Measurements from ENCODE around the gene CDH13. TPM values are rescaled to one million over a fixed set of nuclear protein-coding genes. Genes with fewer than 3 reads are reported as not detected.

The CDH13 gene
- total RNA-seq, 1 donor from 2014 or later, result 81.1 TPM

DNA sequence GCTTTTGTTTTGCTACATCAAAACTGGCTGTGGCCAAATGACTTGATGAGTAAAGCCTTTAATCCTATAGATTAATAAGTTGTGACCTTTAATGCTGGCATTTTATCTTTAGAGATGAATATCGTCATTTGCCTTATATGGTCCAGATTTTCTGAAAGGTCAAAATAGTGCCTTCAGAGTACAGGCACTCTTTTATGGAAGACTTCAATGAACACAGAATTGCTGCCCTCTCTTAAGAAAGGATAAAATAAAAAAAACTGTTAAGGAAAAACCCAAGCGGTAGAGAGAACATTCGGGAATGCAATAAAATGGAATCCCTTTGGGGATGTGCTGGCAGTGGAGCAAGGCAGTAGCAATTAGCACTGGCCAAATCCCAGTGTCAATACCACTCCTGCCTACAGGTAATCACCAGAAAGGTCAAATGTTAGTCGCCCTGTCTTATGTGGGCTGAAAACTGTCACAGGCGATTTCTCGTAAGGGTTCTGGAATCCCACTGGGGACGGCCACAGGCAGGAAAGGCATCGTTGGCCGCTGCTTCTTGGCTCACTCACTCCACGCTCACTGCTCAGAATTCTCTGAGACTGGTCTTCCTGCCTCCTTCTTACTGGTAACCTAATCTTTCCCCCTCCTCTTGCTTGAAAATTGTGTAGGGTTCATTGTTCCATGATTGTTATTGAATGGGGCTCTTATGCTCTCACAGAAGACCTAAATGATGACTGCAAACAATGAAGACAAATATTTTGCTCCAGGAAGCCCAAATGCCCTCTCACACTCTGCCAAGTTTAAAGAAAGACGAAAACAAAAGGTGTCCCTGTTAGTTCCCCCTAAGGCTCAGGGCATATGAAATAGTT lies 1135.6 kb downstream of the CDH13 start:
- H3K9me3 Mint-ChIP-seq (ENCODE audit: unreplicated experiment), result peaks cover 3% of the 10 kb centered on the region
- TF ChIP-seq, protein P1, sequence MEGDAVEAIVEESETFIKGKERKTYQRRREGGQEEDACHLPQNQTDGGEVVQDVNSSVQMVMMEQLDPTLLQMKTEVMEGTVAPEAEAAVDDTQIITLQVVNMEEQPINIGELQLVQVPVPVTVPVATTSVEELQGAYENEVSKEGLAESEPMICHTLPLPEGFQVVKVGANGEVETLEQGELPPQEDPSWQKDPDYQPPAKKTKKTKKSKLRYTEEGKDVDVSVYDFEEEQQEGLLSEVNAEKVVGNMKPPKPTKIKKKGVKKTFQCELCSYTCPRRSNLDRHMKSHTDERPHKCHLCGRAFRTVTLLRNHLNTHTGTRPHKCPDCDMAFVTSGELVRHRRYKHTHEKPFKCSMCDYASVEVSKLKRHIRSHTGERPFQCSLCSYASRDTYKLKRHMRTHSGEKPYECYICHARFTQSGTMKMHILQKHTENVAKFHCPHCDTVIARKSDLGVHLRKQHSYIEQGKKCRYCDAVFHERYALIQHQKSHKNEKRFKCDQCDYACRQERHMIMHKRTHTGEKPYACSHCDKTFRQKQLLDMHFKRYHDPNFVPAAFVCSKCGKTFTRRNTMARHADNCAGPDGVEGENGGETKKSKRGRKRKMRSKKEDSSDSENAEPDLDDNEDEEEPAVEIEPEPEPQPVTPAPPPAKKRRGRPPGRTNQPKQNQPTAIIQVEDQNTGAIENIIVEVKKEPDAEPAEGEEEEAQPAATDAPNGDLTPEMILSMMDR (IDR thresholded peaks at IDR 0.05; ENCODE audit: partially characterized antibody, unreplicated experiment), result no peak
- peaks cover 3% of the 10 kb centered on the region for H3K27me3 Mint-ChIP-seq (ENCODE audit: unreplicated experiment)
- H3K4me1 Mint-ChIP-seq (ENCODE audit: low read depth, unreplicated experiment), result no peaks in the 10 kb centered on the region
- no peak overlapping the region for H3K4me3 Mint-ChIP-seq (ENCODE audit: unreplicated experiment)
- H3K27ac Mint-ChIP-seq (ENCODE audit: unreplicated experiment), result no peak overlapping the region
- no peaks in the 10 kb centered on the region for H3K36me3 Mint-ChIP-seq (ENCODE audit: unreplicated experiment)
- DNase-seq, result no peak

DNA sequence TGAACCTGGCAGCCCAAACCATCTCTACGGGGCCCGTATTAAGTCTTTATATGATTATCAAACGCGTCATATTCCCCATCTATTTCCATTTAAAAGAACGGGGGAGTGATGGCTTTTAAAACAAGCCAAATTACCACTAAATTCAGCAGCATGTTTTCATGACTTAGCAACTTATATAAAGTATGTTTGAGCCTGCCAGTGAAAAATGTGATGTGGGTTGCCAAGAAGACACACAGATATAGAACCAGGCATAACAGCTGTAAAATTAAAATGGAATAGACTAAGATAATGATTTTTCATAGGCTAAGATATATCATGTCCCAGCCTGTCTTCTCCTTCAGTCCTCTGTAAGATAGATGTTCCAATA lies 1136.2 kb downstream of the CDH13 start:
- Mint-ChIP-seq H3K9me3 (ENCODE audit: unreplicated experiment) (peaks cover 3% of the 10 kb centered on the region), H3K4me1 (ENCODE audit: low read depth, unreplicated experiment) (no peaks in the 10 kb centered on the region), H3K4me3 (ENCODE audit: unreplicated experiment) (no peak overlapping the region), H3K36me3 (ENCODE audit: unreplicated experiment) (no peaks in the 10 kb centered on the region), H3K27ac (ENCODE audit: unreplicated experiment) (no peak overlapping the region), H3K27me3 (ENCODE audit: unreplicated experiment) (peaks cover 3% of the 10 kb centered on the region)
- no peak for DNase-seq
- TF ChIP-seq, protein P1 (IDR thresholded peaks at IDR 0.05; ENCODE audit: partially characterized antibody, unreplicated experiment), result no peak

DNA sequence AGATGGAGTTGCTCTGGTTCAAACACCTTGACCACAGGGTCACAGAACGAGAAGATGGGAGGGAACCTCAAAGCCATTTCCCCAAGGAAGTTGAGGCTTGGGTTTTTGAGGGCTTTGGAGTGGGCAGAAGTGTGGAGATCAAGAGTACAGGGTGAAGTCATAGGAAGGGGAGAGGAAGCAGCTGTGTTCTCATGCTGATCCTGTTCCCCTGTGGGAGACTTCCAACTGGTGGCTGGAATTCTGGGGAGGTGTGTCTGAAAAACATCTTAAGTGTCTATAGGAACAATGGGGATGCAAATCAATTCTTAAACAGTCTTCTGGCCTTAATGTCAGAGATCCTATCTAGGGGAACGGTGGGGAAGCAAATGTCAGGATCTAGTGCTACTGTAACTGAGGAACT lies 1142.2 kb downstream of the CDH13 start:
- Mint-ChIP-seq H3K27ac (ENCODE audit: unreplicated experiment) (no peak overlapping the region), H3K9me3 (ENCODE audit: unreplicated experiment) (peaks cover 7% of the 10 kb centered on the region), H3K36me3 (ENCODE audit: unreplicated experiment) (no peaks in the 10 kb centered on the region), H3K27me3 (ENCODE audit: unreplicated experiment) (peaks cover 3% of the 10 kb centered on the region), H3K4me3 (ENCODE audit: unreplicated experiment) (no peak overlapping the region), H3K4me1 (ENCODE audit: low read depth, unreplicated experiment) (peaks cover 2% of the 10 kb centered on the region)
- TF ChIP-seq, protein P1 (IDR thresholded peaks at IDR 0.05; ENCODE audit: partially characterized antibody, unreplicated experiment), result no peak
- DNase-seq, result no peak

DNA sequence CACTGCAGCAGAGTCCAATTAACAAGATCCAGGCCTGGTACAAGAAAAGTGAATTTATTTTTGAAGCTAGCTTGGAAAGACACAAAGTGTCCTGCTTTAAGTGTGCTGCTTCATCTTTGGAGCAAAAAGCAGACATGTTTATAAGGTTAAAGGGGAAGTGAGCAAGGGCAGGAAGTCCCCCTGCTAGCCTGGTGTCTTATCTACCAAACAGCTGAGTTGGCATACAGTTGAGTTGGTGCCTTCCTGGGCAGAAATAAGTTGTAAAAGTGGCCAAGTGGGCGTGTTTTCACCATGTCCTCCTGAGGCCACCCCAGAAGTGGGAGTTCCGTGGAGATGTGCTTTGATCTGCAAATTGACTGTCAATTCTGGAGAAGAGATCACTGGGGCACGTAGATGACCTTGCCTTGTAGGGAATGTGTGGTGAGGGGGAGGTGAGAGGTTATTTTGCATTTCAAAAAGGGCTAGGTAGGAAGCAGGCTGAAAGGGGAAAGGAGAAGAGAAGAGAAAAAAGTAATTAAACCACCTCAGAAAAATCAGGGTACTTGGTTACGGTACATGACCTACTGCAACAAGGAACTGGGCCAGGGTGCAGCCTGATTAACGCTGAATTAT lies 1142.7 kb downstream of the CDH13 start:
- Mint-ChIP-seq H3K27ac (ENCODE audit: unreplicated experiment) (no peak overlapping the region), H3K4me1 (ENCODE audit: low read depth, unreplicated experiment) (peaks cover 2% of the 10 kb centered on the region), H3K9me3 (ENCODE audit: unreplicated experiment) (peaks cover 7% of the 10 kb centered on the region), H3K27me3 (ENCODE audit: unreplicated experiment) (peaks cover 3% of the 10 kb centered on the region), H3K36me3 (ENCODE audit: unreplicated experiment) (no peaks in the 10 kb centered on the region), H3K4me3 (ENCODE audit: unreplicated experiment) (no peak overlapping the region)
- no peak for DNase-seq
- TF ChIP-seq, protein P1 (IDR thresholded peaks at IDR 0.05; ENCODE audit: partially characterized antibody, unreplicated experiment), result no peak
